CD4-positive, alpha-beta memory T cell (primary cell): ENCODE measurements around the gene ZNHIT6. TPM values are rescaled to one million over a fixed set of nuclear protein-coding genes. Genes with fewer than 3 reads are reported as not detected.
"Not testable (repeated sequence)": the region's sequence is repeated elsewhere in the genome, so short reads cannot be mapped to it uniquely, and the experiment has no call there.

ENCODE experiments used
- CTCF ChIA-PET: fragments of 350-600 bp; sonication (Branson Sonifier 250); formaldehyde crosslinking; loops from one replicate; lab custom pipeline; 2021; ENCODE audit warnings: inconsistent platforms; ENCODE audit not compliant: partially characterized antibody; lab: Charles Lee
- POLR2A ChIA-PET: fragments of 350-600 bp; sonication (Branson Sonifier 250); formaldehyde crosslinking; loops from one replicate; lab custom pipeline; 2021; ENCODE audit not compliant: partially characterized antibody; lab: Charles Lee
- DNase-seq, 5 donors: peaks; one replicate each; pipeline versions ENCODE4 v3.0.0 to v3.0.0-alpha.2; 2020 to 2022; ENCODE audit warnings: mixed read lengths in 1 of 5
- H3K27ac ChIP-seq: one replicate; pipeline ENCODE4 v1.7.0; 2013; ENCODE audit warnings: low read depth, low read length
- H3K27me3 ChIP-seq: 2 replicates; pipeline ENCODE4 v1.7.0; 2013; ENCODE audit warnings: mild to moderate bottlenecking, low read length, moderate library complexity; ENCODE audit not compliant: insufficient read depth
- H3K36me3 ChIP-seq: 2 replicates; pipeline ENCODE4 v1.7.0; 2013; ENCODE audit warnings: mild to moderate bottlenecking, low read length, moderate library complexity; ENCODE audit not compliant: insufficient read depth
- H3K4me1 ChIP-seq: 2 replicates; pipeline ENCODE4 v1.7.0; 2013; ENCODE audit warnings: mild to moderate bottlenecking, low read length, moderate library complexity; ENCODE audit not compliant: insufficient read depth
- H3K4me3 ChIP-seq, 2 donors: one replicate each; pipeline ENCODE4 v1.7.0; 2013; ENCODE audit warnings: low read length in 2 of 2, mild to moderate bottlenecking in 1 of 2
- H3K9me3 ChIP-seq, 2 donors: one replicate each; pipeline ENCODE4 v1.7.0; 2013; ENCODE audit warnings: low read length in 2 of 2, control low read depth in 1 of 2; ENCODE audit not compliant: control insufficient read depth in 1 of 2
- H3K27ac Mint-ChIP-seq, 7 donors: one replicate each; pipeline ENCODE4 v1.8.0; 2020 to 2021; ENCODE audit warnings: mixed read lengths in 7 of 7, mild to moderate bottlenecking in 6 of 7, inconsistent platforms in 3 of 7, moderate library complexity in 3 of 7
- H3K27me3 Mint-ChIP-seq, 2 donors: one replicate each; pipeline ENCODE4 v1.8.0; 2020 to 2021; ENCODE audit warnings: mixed read lengths in 2 of 2
- H3K36me3 Mint-ChIP-seq, 2 donors: one replicate each; pipeline ENCODE4 v1.8.0; 2020 to 2021; ENCODE audit warnings: mixed read lengths in 2 of 2, inconsistent platforms in 1 of 2, mild to moderate bottlenecking in 1 of 2
- H3K4me1 Mint-ChIP-seq, 4 donors: one replicate each; pipeline ENCODE4 v1.8.0; 2020 to 2021; ENCODE audit warnings: mixed read lengths in 4 of 4, mild to moderate bottlenecking in 1 of 4
- H3K4me3 Mint-ChIP-seq, 8 donors: one replicate each; pipeline ENCODE4 v1.8.0; 2020 to 2021; ENCODE audit warnings: mixed read lengths in 8 of 8, mild to moderate bottlenecking in 7 of 8, moderate library complexity in 6 of 8, inconsistent platforms in 3 of 8
- H3K9me3 Mint-ChIP-seq, 8 donors: one replicate each; pipeline ENCODE4 v1.8.0; 2020 to 2021; ENCODE audit warnings: mixed read lengths in 8 of 8, mild to moderate bottlenecking in 5 of 8, inconsistent platforms in 3 of 8, moderate library complexity in 1 of 8
- intact Hi-C: fragments of 100-400 bp; cut with micrococcal nuclease; formaldehyde crosslinking; loops from one replicate; pipeline ENCODE4 v1.15.1; 2023
- polyA plus RNA-seq, 2 donors: library from polyadenylated mRNA; unstranded; fragments of 300-500 nt; fragmentation: Illumina TruSeq; gene quantifications; one replicate each; pipeline ENCODE4 v1.2.3, GENCODE V29; 2021
- total RNA-seq, 2 experiments: library from RNA; stranded (reverse); gene quantifications; one replicate each; pipeline ENCODE4 v1.2.3, GENCODE V29; 2021

The ZNHIT6 gene
- total and polyA plus RNA-seq, 4 experiments from 2014 or later, result 13.4 to 19.5 (median 18.6) TPM

- H3K27me3 ChIP-seq, result no peaks in the 10 kb centered on the region
- DNase-seq, result no peak
- no peak overlapping the region for H3K27ac ChIP-seq
- no peaks in the 10 kb centered on the region for H3K4me1 ChIP-seq
- Mint-ChIP-seq H3K27me3 (peaks cover 7% of the 10 kb centered on the region in 2 donors), H3K4me3 (no peak overlapping the region), H3K36me3 (peaks cover 0 to 5% of the 10 kb centered on the region in 2 donors), H3K4me1 (peaks cover 0 to 2% (median 0%) of the 10 kb centered on the region in 4 donors), H3K9me3 (peaks cover 0 to 39% (median 27%) of the 10 kb centered on the region in 8 donors), H3K27ac (no peak overlapping the region)
- no peak overlapping the region for H3K4me3 ChIP-seq
- H3K36me3 ChIP-seq, result no peaks in the 10 kb centered on the region
- intact Hi-C loops, result no loop called here
- ChIA-PET CTCF (no interaction called here), POLR2A (no interaction called here)
- H3K9me3 ChIP-seq, result no peaks in the 10 kb centered on the region
These were observed 10.6 kb upstream of the ZNHIT6 start for GRCh38 chr1:85718678-85719340.

- H3K27me3 Mint-ChIP-seq, CTCF ChIA-PET: not testable (repeated sequence)
These were observed 6.3 kb upstream of the ZNHIT6 start for GRCh38 chr1:85714418-85715114.

GRCh38 chr1:85708829-85709227 lies 595 bp upstream of the ZNHIT6 start:
- peaks cover 16 to 17% of the 10 kb centered on the region in 2 donors for H3K36me3 Mint-ChIP-seq
- Histone ChIP-seq H3K27ac (peak overlapping the region; percentile 73), H3K4me3 (peak overlapping the region; percentile 70 to 93), H3K36me3 (peaks cover 5% of the 10 kb centered on the region), H3K27me3 (no peaks in the 10 kb centered on the region), H3K9me3 (no peaks in the 10 kb centered on the region), H3K4me1 (peaks cover 37% of the 10 kb centered on the region)
- H3K4me3 Mint-ChIP-seq, result no peak overlapping the region
- H3K27me3 Mint-ChIP-seq, result no peaks in the 10 kb centered on the region
- H3K4me1 Mint-ChIP-seq, result peaks cover 13 to 23% (median 18%) of the 10 kb centered on the region in 4 donors
- H3K27ac Mint-ChIP-seq, result no peak overlapping the region
- CTCF ChIA-PET, result interaction anchor here (1.3 to 1.6 kb wide), 4 partner anchors 9 to 432 kb away, joined by 4 to 9 read pairs (median 4); partner anchors contain the start of gene BCL10
- peaks cover 0 to 4% (median 0%) of the 10 kb centered on the region in 8 donors for H3K9me3 Mint-ChIP-seq
- no peak for DNase-seq
- intact Hi-C loops, result loop anchor here (1.0 to 10.0 kb wide), 3 partner anchors 433 to 1204 kb away; partner anchors contain the start of genes BCL10, GNG5 and SPATA1
- POLR2A ChIA-PET, result interaction anchor here (0.9 to 1.8 kb wide), 7 partner anchors 11 to 508 kb away, joined by 3 to 8 read pairs (median 3); partner anchors contain the start of genes BCL10 and SYDE2

More at GRCh38 chr1:85714418-85715114, 6.3 kb upstream of the ZNHIT6 start:
- H3K4me3 ChIP-seq, H3K36me3 Mint-ChIP-seq, intact Hi-C loops, H3K27me3 ChIP-seq, H3K27ac ChIP-seq, H3K4me1 ChIP-seq, H3K4me1 Mint-ChIP-seq, H3K9me3 ChIP-seq, H3K27ac Mint-ChIP-seq, DNase-seq, H3K36me3 ChIP-seq: not testable (repeated sequence)
- Mint-ChIP-seq H3K4me3 (peak overlapping the region in 1 of 8 donors; percentile 13), H3K9me3 (peaks cover 0 to 21% (median 11%) of the 10 kb centered on the region in 8 donors)
- POLR2A ChIA-PET, result interaction anchor here (0.6 kb wide), 1 partner anchor 288 kb away, joined by 3 read pairs; no protein-coding TSS in a partner anchor

DNA sequence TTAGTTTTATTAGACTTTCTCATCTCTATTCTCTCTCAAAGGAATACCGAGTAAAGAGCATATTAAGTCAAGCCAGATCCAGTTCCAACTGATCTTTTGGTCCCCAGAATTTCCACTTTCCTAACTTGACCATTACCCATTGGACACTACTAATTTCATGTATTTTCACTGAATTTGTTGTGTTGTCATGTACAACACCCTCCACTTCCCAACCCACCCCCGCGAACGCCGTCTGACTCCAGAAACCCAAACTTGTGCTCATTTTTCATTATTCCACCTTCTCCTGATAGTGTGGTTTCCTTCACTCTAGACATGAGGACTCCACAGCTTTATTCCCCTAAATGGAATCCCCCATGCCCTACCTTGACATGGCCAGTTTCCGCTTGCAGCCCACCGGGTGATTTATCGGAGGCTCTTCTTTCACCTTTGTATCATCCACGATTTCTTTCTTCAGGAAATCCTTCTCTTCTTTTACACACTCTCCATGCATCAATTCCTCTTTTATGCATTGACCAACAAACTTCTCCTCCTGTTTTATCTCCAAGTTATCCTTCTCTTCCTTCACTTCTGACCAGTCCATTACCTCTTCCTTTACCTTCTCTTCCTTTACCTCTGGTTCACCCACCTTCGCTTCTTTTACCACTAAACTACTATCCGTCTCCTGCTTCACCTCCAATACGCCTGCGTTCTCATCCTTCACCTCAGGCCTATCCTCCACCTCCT lies 805 bp downstream of the ZNHIT6 start:
- H3K9me3 Mint-ChIP-seq, result no peaks in the 10 kb centered on the region
- H3K27ac Mint-ChIP-seq, result no peak overlapping the region
- Histone ChIP-seq H3K36me3 (peaks cover 9% of the 10 kb centered on the region), H3K9me3 (no peaks in the 10 kb centered on the region), H3K4me3 (peak overlapping the region; percentile 70 to 93), H3K27me3 (no peaks in the 10 kb centered on the region), H3K4me1 (peaks cover 50% of the 10 kb centered on the region), H3K27ac (peak overlapping the region; percentile 73)
- no peaks in the 10 kb centered on the region for H3K27me3 Mint-ChIP-seq
- POLR2A ChIA-PET, result interaction anchor here (0.9 to 1.6 kb wide), 4 partner anchors 14 to 449 kb away, joined by 3 to 8 read pairs (median 4); partner anchors contain the start of gene BCL10
- intact Hi-C loops, result loop anchor here (10.0 kb wide), 2 partner anchors 763 to 1203 kb away; partner anchors contain the start of genes GNG5 and SPATA1
- DNase-seq, result no peak
- peaks cover 23 to 33% (median 28%) of the 10 kb centered on the region in 4 donors for H3K4me1 Mint-ChIP-seq
- H3K36me3 Mint-ChIP-seq, result peaks cover 25% of the 10 kb centered on the region in 2 donors
- H3K4me3 Mint-ChIP-seq, result no peak overlapping the region
- CTCF ChIA-PET, result interaction anchor here (1.0 to 1.6 kb wide), 3 partner anchors 8 to 448 kb away, joined by 3 to 9 read pairs (median 4); partner anchors contain the start of genes BCL10 and C1orf52

- Histone ChIP-seq H3K36me3 (peaks cover 24% of the 10 kb centered on the region), H3K9me3 (no peaks in the 10 kb centered on the region), H3K4me3 (no peak overlapping the region), H3K27ac (no peak overlapping the region), H3K4me1 (peaks cover 50% of the 10 kb centered on the region), H3K27me3 (no peaks in the 10 kb centered on the region)
- Mint-ChIP-seq H3K27ac (no peak overlapping the region), H3K9me3 (no peaks in the 10 kb centered on the region), H3K4me3 (peak overlapping the region in 5 of 8 donors; percentile 27 to 67 (median 51)), H3K4me1 (peaks cover 23 to 34% (median 29%) of the 10 kb centered on the region in 4 donors), H3K36me3 (peaks cover 39 to 40% of the 10 kb centered on the region in 2 donors), H3K27me3 (no peaks in the 10 kb centered on the region)
- ChIA-PET CTCF (interaction anchor here (0.7 to 2.3 kb wide), 2 partner anchors 13 to 33 kb away, joined by 4 to 8 read pairs; no protein-coding TSS in a partner anchor), POLR2A (no interaction called here)
- no peak for DNase-seq
- intact Hi-C loops, result loop anchor here (10.0 kb wide), 2 partner anchors 761 to 1201 kb away; partner anchors contain the start of genes GNG5 and SPATA1
These were observed 2.3 kb downstream of the ZNHIT6 start for GRCh38 chr1:85705940-85706339.

- Mint-ChIP-seq H3K27me3 (no peaks in the 10 kb centered on the region), H3K36me3 (peaks cover 60 to 63% of the 10 kb centered on the region in 2 donors), H3K27ac (no peak overlapping the region), H3K4me3 (no peak overlapping the region), H3K9me3 (no peaks in the 10 kb centered on the region), H3K4me1 (peaks cover 19 to 31% (median 29%) of the 10 kb centered on the region in 4 donors)
- no peaks in the 10 kb centered on the region for H3K9me3 ChIP-seq
- H3K27ac ChIP-seq, result no peak overlapping the region
- H3K4me3 ChIP-seq, result no peak overlapping the region
- no peak for DNase-seq
- H3K4me1 ChIP-seq, result peaks cover 22% of the 10 kb centered on the region
- POLR2A ChIA-PET, result no interaction called here
- no peaks in the 10 kb centered on the region for H3K27me3 ChIP-seq
- H3K36me3 ChIP-seq, result peaks cover 26% of the 10 kb centered on the region
- intact Hi-C loops, result loop anchor here (10.0 kb wide), 2 partner anchors 756 to 1196 kb away; partner anchors contain the start of genes GNG5 and SPATA1
- CTCF ChIA-PET, result interaction anchor here (2.2 kb wide), 1 partner anchor 8 kb away, joined by 9 read pairs; the partner anchor contains the start of gene ZNHIT6
These were observed 7.8 kb downstream of the ZNHIT6 start for GRCh38 chr1:85700422-85700821.
